GM19023 (cell line): ENCODE data around the gene LRRC41.
A peak's percentile ranks its signal among the peaks of the same experiment; 100 is the strongest.
"Not testable (repeated sequence)": the region's sequence is repeated elsewhere in the genome, so short reads cannot be mapped to it uniquely, and the experiment has no call there.

Experiments used
- ATAC-seq: cut with Tn5 transposase; IDR thresholded peaks from one replicate; pipeline ENCODE4 v1.9.1; 2021; ENCODE audit warnings: mild to moderate bottlenecking, moderate library complexity; ENCODE audit not compliant: unreplicated experiment

LRRC41 gene

DNA sequence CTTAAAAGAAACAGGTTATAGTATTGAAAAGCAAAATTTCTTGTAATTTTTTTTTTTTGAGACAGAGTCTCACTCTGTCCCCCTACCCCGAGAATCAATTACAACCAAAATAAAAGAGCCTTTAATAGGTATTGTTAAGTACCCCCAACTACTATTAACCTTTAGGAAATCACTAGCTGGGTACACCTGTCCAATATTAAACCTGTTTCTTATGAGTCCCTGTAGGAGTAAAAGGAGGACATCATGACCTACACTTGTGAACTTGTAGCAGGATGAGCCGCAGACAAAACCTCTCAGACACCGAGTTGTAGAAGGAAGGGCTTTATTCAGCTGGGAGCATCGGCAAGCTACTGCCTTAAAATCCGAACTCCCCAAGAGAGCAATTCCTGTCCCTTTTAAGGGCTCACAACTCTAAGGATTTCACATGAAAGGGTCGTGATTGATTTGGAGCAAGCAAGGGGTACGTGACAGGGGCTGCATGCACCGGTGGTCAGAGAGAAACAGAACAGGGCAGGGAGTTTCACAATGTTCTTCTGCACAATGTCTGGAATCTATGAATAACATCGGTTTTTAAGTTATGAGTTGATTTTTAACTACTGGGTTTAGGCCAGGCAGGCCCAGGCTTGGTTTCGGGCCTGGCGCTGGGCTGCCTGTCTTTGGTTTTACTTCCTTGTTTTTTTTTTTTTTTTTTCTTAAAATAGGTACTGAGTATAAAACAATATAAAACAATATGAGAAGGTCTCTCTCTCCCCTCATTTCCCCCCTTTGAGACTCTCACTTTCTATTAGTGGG, 22.1 kb upstream of the LRRC41 start:
- ATAC-seq, result not testable (repeated sequence)

DNA sequence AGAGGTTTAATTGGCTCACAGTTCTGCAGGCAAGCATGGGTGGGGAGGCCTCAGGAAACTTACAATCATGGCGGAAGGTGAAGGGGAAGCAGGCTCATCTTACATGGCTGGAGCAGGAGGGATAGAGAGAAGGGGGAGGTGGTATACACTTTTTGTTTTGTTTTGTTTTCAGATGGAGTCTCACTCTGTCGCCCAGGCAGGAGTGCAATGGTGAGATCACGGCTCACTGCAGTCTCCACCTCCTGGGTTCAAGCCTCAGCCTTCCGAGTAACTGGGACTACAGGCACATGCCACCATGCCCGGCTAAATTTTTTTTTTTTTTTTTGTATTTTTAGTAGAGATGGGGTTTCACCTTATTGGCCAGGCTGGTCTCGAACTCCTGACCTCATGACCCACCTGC, 18.8 kb upstream of the LRRC41 start:
- ATAC-seq, result not testable (repeated sequence)

DNA sequence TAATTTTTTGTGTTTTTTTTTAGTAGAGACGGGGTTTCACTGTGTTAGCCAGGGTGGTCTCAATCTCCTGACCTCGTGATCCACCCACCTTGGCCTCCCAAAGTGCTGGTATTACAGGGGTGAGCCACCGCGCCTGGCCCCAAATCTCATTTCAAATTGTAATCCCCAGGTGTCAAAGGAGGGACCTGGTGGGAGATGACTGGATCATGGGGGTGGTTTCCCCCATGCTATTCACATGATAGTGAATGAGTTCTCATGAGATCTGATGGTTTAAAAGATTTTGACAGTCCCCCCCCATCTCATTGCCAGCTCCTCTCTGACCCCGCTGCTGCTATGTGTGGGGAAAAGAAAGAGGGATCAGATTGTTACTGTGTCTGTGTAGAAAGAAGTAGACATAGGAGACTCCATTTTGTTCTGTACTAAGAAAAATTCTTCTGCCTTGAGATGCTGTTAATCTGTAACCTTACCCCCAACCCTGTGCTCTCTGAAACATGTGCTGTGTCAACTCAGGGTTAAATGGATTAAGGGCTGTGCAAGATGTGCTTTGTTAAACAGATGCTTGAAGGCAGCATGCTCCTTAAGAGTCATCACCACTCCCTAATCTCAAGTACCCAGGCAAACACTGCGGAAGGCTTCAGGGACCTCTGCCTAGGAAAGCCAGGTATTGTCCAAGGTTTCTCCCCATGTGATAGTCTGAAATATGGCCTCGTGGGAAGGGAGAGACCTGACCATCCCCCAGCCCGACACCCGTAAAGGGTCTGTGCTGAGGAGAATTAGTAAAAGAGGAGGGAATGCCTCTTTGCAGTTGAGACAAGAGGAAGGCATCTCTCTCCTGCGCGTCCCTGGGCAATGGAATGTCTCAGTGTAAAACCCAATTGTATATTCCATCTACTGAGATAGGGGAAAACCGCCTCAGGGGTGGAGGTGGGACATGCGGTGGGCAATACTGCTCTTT, 16.8 kb upstream of the LRRC41 start:
- not testable (repeated sequence) for ATAC-seq

DNA sequence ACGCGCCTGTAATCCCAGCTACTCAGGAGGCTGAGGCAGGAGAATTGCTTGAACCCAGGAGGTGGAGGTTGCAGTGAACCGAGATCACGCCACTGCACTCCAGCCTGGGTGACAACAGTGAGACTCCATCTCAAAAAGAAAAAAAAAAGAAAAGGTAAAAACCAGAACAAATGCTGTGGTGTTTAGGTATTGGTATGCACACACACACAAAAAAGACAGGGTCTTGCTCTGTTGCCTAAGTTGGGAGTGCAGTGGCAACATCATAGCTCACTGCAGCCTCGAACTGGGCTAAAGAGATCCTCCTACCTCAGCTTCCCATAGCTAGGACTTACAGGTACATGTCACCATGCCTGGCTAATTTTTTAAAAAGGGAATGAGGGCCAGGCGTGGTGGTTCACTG, 15.9 kb upstream of the LRRC41 start:
- not testable (repeated sequence) for ATAC-seq

DNA sequence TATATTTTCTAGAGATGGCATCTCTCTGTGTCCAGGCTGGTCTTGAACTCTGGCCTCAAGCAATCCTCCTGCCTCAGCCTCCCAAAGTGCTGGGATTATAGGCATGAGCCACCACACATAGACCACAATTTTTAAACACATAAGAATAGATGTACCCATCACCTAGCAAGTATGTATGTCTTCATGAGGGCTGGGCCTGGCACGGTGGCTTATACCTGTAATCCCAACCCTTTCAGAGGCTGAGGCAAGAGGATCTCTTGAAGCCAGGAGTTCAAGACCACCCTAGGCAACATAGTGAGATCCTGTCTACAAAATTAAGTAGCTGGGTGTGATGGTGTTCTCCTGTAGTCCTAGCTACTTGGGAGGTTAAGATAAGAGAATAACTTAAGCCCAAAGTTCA, 13.9 kb upstream of the LRRC41 start:
- ATAC-seq, result no peak

DNA sequence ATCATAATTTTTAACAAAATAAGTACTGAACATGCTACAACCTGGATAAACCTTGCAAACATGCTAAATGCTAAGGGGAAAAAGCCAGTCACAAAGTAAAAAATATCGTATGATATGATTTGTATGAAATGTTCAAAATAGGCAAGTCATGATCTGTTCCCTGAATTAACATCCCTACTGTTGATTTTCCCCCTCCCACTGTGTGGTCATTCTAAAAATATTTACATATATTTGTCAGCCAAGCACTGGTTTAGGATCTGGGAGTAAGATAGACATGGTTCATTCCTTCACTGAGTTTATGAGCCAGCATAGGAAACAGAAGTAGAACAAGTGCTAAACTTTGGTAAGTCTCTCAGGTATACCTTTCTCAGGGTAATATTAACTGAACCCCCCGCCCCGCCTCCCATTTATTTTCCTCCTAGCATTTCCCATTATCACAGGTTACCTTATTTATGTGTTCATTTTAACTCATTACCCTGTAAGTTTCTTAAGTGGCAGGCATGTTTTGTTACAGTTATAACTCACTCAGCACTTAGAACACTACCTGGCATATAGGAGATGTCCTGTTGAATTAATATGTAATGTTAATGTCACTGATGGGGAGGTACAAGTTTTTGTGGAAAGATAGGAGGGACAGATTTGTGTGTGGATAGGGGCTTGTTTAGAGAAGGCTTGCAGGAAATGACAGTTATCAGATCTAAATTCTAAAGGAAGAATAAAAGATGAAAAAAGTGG, 12.4 kb upstream of the LRRC41 start:
- ATAC-seq, result no peak

DNA sequence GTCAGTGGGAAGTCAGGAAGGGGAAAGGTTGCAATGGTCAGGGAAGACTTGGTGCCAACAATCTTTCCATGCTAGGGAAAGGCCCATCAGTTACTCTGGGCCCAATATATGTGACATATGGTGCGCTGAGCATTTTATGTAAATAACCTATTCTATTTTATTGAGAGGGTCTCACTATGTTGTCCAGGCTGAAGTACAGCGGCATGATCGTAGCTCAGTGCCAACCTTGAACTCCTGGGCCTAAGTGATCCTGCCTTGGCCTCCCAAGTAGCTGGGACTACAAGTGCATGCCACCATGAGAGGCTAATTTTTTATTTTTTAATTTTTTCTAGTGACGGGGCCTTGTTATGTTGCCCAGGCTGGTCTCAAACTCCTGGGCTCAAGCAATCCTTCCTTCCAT, 6.9 kb upstream of the LRRC41 start:
- no peak for ATAC-seq

DNA sequence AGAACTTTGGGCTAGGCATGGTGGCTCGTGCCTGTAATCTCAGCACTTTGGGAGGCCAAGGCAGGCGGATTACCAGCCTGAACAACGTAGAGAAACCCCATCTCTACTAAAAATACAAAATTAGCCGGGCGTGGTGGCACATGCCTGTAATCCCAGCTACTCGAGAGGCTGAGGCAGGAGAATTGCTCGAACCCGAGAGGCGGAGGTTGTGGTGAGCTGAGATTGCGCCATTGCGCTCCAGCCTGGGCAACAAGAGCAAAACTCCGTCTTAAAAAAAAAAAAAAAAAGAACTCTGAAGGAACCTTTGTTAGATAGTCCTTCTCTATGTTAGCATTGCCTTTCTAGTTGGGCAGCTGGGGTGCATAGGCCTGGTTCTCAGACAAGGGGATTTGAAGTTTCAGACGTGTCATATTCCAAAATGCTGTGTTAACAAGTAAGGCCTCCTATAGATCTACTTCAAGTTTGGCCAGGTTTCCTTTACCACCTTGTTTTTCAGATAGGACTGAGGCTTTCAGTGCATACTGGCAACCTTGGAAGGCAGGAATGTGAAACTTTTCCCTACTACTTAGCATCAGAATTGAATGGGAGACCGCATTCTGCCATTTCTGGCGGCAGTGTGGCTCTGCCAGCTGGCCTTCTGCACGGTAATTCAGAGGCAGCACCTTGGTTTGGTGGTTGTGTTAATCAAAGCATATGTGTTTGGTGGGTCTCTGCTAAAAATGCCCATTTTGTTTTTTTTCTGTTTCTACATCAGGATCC, 6.2 kb upstream of the LRRC41 start:
- ATAC-seq, result no peak

DNA sequence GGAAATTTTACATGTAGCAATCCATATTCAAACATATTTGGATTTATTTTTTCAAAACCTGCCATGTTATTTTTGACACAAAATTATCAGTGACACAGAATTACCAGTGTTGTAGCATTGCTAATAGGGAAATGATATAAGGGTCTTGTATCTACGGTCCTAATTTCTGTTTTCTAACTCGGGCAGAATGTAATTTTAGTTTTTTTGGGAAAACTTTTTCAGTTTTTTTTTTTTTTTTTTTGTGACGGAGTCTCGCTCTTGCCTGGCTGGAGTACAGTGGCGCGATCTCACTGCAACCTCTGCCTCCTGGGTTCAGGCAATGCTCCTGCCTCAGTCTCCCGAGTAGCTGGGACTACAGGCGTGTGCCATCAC, 2.7 kb upstream of the LRRC41 start:
- ATAC-seq, result no peak

DNA sequence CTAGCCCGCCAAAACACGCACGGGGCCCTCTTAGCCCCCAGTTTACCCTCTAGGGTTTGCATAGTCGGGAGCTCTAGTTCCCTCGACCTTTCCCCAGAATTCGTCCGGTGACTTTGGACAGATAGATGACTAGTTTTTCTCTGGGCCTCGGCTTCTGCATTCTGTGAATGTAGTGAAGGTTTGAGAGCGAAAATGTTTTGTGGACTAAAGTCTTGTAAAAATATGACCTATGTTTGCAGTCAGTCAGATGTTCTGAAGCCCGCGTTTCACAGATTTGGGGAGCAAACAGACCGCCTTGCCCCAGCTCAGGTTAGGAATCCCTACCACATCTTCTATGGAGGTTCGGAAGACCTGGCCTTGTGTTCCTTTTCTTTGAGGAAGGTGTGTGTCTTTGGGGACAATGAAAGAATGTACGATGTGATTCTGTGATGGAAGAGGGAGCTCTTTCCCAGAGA, 483 bp upstream of the LRRC41 start:
- ATAC-seq, result no peak

DNA sequence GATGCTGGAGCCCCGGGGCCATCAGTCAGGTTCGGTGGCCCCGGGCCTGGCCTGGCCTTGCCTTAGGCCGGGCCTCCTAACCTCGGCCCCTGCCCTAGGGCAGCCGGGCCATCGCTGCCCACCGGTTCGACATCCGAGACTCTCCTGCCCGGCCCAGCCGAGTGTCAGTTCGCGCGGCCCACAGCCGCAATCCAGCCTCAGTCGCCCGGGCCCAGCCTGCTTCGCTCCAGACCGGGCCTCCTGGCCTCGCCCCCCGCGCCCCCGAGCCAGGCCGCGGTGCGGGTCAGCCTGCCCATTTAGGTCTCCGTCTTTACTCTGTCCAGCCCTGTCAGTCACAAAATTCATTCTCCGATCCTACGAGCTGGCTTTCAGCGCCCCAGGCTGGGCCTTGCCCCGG, 777 bp downstream of the LRRC41 start:
- peak; percentile 17 for ATAC-seq

DNA sequence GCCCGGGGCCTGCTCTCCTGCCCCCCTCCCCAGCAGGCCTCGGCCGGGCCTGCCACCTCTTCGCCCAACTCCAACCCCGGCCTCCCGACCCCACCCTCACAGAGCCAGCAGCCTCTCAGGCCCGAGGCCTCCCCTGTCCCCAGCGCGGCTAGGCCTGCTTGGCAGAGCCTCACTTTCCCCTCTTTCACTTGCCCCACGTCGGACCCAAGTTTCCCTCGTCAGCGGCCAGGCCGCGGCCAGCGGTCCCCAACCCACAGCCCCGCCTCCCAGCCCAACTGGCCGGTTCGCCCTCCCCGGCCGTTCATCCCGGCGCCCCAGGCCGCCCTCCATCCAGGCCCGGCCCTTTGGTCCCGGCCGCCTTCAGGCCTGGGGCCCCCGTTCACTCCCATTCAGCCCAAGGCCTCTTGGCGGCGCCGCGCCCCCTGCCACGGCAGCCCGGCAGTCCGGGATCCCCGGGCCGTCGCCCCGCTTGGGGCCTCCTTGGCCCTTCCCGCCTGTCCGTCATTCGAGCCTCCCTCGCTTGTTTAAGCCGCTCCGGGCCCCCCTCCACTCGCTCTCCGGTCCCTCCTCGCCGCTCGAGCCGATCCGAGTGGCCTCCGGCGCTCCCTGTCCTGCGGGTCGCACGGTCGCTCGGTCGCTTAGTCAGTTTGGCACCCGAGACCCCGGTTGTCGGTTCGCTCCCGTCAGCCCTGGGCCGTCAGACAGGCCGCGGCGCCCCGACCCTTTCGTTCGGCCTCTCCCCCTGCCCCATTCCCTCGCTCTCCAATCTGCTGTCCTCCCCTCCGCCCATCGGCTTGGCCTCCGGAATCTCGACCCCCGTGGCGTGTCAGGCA, 1.4 kb downstream of the LRRC41 start:
- ATAC-seq, result peak; percentile 21

DNA sequence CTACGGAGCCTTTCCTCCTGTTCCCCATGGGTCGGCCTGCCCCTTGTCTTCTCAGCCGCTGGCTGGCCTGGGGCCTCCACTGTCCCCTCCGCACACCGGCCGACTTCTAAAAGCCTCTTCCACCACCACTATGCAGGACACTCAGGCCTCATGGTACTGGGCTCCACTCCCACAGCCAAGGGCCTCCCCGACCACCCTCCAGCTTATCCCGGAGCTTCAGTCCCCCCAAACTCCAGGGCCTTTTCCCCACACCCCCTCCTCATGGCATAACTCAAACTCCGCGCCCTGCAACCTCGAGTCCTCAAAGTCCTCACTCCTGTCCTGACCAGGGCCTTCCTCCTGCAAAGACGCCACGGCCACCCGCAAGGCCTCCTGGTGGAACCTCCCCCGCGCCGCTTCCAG, 2.0 kb downstream of the LRRC41 start:
- no peak for ATAC-seq

DNA sequence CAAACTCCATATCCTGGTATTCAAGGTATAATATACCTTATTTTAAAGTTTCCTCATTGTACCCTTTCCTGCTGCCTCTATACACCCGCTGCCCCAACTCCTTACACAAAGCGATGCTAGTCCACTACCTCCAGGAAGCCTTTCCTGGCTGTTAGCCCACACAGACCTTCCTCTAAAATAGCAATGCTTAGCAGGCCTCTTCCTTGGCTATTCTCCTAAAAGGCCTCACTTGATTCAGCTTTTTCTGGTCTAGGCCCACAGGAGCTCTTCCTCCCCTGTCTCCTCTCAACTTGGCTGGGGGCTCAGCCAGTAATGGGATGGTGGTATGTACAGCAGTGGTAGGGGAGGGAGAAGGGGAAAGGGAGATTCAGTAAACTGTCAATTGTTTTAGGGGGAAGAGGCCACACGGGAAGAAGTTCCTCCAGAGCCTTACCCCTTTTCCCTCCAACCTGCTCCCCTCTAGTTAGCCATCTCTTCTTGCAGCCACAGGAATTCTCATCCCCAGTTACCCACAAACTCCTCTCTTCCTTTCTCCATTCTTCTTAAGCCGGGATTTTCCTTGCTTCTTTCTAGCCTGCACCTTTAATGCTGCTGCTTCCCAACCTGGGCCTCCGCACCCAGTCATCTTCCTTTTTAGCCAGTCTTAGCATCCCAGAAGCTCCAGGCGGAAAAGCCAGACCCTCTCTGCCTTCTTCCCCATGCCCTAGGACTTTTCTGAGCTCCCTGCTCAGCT, 2.6 kb downstream of the LRRC41 start:
- ATAC-seq, result no peak

DNA sequence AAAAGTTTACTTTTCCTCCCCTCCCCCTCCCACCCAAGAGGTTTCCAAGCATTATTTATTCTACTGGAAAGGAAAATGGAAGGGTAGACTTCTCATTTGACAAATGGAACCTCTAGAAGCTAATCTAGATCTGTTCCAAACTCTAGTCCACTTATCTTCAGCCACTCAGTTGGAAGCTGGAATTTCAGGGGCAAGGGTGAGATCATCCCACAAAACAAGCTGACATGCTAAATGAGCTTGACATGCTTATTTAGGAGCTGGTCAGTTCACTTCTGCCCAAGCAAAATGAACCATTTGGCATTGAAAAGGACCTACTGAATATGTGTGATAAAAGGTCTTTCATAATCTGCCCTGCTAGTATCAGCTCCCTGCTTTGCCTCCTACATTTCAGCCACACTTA, 5.0 kb downstream of the LRRC41 start:
- ATAC-seq, result no peak

DNA sequence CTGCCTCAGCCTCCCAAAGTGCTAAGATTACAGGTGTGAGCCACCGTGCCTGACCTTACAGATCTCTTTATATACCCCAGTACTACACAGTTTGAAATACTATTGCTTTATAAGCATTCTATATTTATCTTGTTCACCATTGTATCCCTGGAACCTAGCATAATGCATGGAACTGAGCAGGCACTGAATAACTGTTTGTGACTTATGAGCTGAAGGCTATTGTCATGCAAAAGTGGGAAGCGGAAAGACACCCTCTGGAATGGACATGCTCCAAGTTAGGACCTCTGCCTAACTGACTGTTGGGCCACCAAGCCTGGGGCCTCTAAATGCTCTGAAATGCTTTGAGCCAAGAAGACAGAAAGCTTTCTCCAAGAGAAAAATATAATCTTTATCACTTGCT, 8.1 kb downstream of the LRRC41 start:
- ATAC-seq, result no peak

DNA sequence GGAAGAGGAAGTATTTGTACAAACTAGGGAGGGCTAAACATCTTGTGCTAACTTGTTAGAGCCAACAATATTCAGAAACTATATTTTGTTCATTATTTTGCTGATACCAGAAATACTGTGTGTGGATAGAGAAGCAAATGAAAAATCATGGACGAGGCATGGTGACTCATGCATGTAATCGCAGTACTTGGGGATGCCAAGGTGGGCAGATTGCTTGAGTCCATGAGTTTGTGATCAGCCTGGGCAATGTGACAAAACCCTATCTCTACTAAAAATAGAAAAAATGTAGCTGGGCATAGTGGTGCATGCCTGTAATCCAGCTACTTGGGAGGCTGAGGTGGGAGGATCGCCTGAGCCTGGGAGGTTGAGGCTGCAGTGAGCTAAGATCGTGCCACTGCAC, 13.4 kb downstream of the LRRC41 start:
- no peak for ATAC-seq

DNA sequence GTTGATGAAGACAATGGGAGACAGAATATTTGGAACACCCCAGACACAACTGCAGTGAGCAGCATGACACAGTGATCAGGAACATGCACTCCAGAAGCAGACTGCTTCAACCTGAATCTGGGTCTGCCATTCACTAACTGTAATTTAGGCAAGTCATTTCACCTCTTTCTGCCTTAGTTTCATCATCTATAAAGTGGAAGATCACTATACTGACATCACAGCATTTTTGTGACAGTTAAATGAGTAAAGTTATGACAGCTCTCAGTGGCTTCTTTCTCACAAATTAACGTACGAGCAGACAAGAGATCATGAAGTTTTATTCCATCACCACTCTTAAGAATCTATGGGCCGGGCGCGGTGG, 14.3 kb downstream of the LRRC41 start:
- no peak for ATAC-seq

DNA sequence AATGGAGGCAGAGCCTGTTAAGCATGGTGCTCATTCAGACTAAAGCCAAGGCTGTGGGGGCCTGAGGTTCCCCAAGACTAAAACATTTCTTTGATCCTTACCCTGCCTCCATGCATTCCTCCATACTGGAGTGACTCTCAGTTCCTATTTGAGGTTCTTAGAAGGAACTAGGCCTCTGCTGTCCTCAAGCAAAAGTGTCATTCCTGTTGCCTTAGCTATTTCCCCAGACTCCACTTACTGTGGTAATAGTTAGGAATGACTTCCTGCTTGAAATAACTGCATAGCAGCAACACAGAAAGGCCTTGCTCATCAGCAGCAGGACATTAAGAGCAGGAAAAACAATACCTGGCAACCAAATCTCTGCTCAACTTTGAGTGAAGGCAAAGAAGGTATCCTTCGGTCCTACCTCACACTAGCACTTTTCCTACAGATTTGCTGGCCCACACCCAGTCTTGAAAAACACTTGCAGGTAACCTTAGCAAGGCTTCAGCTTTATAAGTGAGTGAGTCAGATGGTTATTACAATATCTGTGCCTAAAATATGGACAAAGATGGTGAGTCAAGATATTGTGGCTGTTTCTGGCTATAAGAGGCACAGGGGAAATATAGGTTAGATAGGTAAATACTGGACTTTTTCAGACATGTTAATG, 14.8 kb downstream of the LRRC41 start:
- no peak for ATAC-seq
